Renal pelvis (tissue), 4 donors: ENCODE measurements around the gene CNTNAP5. TPM values are rescaled to one million over a fixed set of nuclear protein-coding genes. Genes with fewer than 3 reads are reported as not detected.

Experiments used
- DNase-seq: peaks from one replicate; pipeline ENCODE4 v3.0.0-alpha.2; 2013
- polyA plus RNA-seq, 3 donors: library from polyadenylated mRNA; unstranded; fragments of 120-200 nt; gene quantifications; one replicate each; pipeline ENCODE4 v1.2.1, GENCODE V29; 2013; ENCODE audit not compliant: insufficient read length in 3 of 3

Gene CNTNAP5
- polyA plus RNA-seq, 3 donors = 0.11 TPM; not detected in 2

DNA sequence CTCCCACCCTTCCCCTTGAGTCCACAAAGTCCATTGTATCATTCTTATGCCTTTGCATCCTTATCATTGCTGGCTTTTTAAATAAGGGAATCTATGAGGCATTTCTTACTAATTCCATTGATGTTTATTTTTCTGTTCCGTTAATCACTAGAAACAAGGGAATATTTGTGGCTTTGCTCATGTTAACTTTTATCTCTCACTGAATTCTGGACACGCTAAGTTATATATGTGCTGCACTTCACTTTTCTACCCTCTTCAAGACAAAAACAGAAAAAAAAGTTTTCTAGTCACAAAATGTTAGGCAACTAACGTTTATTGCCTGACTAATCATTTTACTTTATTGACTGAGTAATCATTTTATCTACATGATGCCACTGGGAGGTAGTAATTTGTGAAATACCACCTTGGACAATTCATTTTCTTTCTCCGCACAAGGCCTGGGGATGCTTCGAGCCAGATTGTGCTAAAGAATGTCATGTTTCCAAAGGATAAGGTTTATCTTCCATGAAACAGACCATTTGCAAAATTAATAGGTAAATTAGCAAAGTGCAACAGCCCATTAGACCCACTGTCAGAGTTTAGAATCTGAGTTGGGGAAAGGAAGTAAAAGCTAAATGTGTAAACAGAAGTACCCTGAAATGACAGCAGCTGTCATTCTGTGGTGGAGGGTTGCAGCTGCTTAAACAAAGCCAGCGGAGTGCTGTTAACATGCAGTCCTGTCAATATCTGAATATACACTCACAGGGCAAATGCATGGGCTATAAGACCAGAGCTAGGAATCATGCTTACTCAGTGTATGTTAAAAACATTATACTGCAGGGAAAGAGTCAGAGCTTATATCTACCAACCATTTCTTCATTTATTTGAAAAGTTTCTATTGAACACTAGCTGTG is 658.7 kb downstream of the CNTNAP5 start:
- no peak for DNase-seq

DNA sequence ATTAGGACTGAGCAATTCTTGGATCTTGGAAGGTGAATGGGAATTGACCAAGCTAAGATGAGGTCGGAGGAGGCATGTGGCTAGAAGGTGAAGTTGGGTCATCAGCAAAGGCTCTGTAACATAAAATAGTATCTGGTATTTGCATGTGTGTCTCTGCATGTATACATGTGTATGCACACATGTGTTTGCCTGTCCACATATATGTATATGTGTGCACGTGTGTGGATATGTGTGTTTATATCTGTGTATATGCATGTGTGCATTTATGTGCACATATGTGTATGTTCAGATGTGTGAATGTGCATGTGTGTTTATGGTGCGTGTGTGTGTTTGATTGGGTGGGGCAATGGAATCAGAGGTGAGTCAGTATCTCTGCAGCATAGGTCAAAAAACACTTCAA is 664.3 kb downstream of the CNTNAP5 start:
- DNase-seq = no peak

DNA sequence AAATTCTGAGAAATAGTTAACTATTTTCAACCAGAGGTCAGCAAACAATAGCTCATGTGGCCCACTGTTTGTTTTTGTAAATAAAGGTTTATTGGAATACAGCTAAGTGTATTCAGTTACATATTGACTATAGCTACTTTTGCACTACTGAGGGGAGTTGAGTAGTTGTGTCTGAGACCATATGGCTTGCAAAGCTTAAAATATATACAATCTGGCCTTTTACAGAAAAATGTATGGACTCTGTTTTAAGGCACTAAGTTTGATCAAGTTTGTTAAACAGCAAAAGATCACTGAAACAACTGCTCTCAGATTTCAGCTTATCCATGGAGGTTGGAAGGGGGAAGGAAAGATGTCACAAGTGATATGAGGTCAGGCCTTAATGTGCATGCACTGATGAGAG is 667.1 kb downstream of the CNTNAP5 start:
- DNase-seq = no peak

DNA sequence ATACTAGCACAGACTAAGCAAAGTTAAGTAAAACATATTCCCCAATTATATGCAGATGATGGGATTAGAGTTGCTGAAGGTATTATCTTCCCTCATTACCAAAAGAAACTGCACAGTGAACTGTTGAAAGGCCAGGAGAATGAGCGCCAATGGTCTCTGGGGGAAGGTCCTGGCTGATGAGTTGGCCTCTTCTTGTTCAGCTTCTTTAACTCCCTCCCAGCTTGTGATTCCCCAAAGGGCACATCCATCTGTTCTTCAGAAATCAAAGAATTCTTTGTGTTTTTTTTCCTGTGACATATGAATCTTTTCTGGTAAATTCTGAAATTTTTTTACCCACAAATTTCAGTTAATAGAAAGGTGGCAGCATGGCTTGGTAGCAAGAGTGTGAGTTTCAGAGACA is 667.6 kb downstream of the CNTNAP5 start:
- no peak for DNase-seq

DNA sequence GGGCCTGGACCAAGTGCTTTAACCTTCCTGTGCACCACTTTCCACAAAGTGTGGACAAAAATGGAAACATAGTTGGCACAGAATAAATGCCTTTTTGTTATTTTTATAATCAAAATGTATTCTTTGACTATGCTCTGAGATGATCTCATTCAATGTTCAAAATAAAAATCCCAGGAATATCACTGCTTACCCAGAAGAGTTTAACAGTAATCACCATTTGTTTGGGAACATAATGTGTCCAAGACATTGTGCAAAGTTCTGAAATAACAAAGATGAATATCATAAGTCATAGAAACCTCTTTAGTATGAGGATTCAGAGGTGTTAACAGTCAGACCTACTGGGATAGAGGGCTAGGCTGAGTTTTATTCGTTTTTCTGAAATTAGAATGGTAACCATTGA is 668.1 kb downstream of the CNTNAP5 start:
- no peak for DNase-seq

DNA sequence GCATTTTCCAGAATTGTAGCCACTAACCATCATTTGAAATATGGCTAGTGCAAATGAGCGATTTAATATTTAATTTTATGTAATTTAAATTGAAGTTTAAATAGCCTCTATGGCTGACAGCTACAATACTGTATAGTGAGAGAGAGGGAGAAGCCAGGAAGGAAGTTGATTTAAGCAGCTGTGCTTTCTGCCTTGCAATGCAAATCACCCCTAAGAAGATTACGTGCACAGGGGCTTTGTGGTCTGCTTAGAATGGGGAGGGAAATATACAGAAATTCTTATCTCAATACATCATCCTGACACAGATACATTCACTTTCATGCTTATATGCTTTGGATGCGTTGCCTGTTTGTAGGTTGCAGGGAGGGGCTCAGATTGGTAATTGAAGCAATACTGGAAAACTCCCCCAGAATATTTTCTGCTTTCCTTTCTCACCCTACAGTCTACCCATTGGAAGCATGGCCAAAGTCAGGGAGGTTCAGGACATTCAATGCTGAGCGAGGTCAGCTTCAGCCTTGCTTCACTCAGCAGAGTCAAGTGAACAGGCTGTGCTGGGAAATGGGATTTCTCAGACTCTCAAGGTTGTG is 674.0 kb downstream of the CNTNAP5 start:
- no peak for DNase-seq

DNA sequence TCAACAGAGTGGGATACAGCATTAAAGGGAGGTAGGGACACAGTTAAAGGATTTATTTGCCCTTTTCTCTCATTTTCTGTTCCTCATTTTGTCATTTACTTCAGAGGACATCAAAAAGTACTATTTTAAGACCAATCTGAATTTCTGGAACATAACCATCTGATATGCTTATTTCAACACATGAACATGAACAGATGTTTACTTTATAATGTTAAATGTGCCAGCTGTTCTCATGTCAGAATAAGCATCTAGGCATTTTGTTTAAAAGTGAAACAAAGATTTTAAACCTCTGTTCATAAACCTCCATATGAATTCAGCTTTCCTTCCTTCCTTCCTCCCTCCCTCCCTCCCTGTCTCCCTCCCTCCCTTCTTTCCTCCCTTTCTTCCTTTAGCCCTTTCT is 677.7 kb downstream of the CNTNAP5 start:
- peak; percentile 30 for DNase-seq

DNA sequence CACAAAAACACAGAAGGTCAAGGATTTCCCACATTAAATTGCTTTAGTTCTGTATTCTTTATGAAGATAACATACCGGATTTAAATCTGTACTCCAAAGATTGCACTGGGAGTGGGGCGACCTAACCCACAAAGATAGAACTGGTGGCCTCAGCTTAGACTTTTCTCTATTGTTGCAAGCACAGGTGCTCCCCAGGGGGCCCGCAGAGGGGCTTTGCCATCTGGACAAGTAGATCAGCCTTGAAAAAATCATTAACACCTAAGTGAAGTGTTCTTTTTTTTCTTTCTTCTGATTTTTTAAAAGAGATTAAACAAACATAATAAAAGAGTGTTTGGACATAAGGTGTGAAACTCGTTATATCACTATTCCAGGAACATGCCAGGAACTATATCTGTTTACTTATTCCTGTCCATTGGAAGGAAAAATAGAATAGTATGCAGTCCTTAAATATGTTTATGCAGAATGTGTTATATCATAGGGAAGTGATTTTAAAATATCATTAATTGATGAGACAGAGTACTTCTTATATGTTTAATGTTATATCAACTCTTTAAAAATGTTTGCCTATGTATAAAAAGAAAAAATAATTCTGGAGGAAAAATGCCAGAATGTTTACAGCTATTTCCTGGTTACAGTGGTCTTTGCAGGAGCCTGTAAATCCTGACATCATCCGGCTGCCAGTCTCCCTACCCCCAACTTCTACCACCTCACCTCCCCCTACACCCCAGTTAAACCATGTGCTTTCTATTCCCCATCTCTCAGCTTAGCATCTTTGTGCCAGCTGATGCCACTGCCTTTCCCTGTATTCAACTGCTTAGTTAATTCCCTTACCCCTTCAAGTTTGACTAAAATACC is 679.2 kb downstream of the CNTNAP5 start:
- peak; percentile 9 for DNase-seq

DNA sequence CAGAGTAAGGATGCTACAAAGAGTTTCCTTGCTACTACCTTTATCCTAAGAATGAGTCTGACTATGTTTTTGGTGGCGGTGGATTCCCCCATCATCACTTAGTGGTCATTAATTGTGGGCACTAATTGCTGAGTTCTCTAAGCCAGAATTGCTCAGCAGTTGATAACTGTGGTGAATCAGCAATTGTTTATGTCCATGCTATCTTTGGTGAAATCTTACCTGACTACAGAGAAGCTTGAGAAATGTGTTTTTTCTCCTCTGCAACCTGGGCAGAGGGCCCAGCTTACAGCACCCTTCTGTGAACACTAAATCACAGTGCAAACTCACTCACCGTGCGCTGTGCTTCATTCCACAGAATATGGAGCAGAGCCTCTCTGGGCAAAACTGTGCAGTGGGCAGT is 683.6 kb downstream of the CNTNAP5 start:
- DNase-seq = no peak

DNA sequence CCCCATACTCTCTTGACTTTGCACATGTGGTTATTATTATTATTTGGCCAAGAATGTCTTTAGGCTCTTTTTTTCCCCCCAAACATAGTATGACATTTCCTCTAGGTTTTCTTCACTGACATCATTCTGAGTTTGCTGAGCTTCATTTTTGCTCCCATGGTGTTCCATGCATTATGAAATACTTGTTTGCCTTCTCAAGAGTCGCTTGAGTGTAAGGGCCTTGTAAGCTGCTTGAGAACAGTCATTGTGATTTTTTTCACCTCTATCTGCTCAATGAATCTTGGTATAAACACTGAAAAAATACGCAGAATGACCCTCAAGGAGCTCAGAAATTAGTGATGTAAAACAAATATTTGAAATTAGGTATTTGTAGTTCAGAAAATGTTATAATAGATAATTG is 688.9 kb downstream of the CNTNAP5 start:
- DNase-seq = no peak

DNA sequence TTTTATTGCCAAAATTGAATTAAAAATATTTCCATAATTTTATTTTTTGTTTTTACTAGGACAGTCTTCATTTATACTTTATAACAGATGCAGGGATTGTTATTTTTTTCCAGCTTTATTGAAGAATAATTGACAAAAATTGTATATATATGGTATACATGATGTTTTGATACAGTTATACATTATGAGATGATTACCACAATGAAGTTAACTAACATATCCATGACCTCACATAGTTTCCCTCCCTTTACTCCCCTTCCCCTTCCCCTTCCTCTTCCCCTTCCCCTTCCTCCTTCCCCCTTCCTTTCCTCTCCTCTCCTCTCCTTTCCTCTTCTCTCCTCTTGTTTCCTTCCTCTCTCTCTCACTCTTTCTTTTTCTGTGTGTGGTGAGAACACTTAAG is 700.1 kb downstream of the CNTNAP5 start:
- DNase-seq = no peak

DNA sequence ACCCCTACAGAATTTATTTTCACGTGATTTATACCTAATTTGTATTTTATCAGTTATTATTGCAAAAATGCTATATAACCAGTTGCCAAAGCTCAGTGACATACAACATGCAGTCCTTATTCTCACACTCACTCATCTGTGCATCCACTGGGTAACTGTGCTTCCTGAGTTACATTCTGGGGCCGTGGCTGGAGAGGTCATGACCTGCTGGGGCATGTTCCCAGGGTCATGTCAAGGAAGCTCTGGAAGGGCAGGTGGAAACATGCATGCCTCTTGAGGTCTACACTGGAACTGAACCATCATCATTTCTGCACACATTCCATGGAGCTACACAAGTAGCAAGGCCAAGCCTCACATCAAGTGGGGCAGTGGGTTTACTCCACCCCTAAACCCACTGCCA is 715.5 kb downstream of the CNTNAP5 start:
- DNase-seq = no peak

DNA sequence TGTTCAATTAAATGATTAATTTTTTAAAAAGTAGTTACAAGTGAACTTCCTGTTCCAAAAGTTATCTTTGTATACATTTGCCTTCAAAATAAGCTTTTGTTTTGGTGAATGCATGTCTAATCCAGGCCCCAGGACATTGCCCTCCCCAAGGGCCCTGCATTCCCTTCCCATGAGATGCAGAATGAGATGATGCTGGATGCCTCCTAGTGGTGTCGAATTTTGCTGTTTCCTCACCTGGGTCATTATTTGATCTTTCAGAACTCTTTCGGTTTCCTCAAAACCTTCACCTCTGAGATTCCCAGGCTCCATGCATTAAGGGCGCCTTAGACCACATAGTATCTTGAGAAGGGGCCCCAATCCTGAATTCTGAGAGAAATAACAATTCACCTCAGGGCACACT is 728.8 kb downstream of the CNTNAP5 start:
- DNase-seq = no peak

DNA sequence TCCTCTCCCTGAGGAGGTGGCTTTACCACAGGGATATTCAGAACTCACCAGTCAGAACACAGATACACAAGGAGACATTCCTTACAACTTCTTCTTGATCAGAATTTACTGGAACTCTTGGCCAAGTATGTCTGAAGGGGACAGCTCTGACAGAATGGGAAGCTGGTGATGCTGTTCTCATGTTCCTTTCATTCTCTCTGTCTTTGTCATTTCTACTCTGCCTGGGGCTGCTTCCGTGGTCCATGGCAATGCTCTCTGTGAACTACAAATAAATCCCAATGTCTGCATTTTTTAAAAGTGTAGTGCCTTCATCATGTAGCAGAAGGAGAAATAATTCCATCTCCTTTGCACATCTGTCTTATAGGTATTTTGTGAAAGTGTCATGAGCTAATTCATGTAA is 730.3 kb downstream of the CNTNAP5 start:
- DNase-seq = no peak

DNA sequence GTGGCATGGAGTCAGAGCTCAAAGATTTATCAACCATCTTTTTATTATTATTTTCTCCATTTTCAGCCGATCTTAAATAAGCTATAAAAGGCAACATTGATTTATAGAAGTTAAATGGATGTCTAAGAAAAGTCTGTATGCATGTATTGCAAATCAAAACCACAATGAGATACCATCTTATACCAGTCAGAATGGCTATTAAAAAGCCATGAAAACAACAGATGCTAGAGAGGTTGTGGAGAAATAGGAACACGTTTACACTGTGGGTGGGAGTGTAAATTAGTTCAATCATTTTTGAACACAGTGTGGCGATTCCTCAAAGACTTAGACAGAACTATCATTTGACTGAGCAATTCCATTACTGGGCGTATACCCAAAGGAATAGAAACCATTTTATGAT is 731.0 kb downstream of the CNTNAP5 start:
- no peak for DNase-seq

DNA sequence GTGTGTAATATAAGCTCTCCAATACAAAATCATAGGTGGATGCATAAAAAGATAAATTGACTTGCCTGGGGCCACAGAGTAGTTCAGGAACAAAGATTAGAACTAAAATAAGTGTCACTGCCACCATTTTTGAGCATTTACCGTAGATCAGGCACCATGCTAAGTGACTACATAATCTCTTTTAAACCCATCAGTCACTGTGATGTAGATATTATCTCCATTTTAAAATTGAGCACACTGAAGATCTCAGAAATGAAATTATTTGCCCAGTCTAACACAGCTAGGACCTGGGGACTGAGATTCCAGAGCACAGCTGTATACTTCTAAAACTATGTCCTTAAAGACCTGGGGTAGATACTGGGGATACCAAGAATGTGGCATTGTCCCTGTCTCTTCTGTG is 737.3 kb downstream of the CNTNAP5 start:
- no peak for DNase-seq

DNA sequence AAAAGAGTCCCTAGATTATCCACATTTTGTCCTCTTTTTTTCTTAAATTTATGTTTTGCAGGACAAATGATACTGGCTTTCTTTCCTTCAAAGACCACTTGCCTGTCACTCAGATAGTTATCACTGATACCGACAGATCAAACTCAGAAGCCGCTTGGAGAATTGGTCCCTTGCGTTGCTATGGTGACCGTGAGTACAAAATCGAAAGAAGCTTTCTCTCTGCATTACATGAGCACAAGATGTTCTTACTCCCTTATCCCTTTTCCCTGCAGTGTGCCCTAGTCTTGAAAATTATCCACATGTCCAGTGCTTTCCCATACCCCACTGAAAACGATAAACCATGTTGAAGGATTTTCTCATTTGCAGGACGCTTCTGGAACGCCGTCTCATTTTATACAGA is 738.5 kb downstream of the CNTNAP5 start:
- no peak for DNase-seq

DNA sequence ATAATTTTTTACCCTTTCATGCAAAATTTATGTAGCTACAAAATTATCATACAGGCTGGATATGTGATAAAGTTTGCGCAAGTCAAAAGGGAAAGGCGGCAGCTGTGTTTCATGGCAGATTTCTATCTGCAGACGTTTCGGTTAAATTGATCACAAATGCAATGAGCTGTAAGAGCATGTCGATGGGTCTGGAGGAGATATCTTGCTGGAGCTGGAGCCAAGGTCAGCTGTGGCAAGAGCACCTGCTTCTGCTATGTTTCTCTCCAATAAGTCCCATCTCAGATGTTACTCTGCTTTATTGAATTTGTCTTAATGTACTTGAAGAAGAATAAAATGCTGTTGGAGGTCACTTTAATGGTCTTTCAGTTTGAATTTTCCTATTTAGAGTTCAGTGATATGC is 749.7 kb downstream of the CNTNAP5 start:
- DNase-seq = no peak

DNA sequence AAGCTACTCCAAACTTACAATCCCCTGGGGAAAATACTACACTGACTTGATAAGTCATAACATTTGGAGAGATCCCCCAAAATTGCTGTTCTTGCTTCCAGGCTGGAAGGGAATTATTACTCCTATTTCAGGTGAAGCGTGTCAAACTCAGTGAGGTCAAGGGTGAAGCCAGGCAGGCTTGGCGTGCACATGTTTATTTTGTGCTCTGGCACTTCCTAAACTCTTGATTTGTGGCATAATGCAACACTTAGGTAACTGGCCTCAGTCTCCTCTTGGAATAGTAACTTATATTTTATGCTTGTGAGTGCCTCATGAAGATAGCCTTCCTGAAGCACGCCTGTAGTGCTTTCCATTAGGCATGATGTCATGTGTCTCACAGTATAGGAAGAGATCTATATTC is 751.2 kb downstream of the CNTNAP5 start:
- no peak for DNase-seq

DNA sequence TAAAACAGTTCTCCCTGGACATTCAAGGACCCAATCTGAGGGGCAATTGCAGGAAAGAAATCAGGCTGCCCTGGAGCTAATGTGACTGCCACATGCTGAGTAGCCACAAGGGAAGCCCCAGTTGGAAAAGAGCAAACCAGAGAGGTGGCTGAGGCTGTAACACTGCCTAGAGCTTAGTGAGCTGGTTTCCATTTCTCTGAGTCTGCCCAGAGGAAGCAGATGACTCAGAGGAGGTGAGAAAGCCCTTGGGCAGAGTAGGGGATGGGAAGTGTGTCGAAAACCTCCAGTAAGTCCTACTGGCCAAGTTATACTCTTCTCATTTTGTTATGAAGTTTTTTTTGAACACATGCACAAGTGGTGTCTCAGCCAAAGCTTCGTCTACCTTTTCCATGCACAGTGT is 753.0 kb downstream of the CNTNAP5 start:
- DNase-seq = no peak

DNA sequence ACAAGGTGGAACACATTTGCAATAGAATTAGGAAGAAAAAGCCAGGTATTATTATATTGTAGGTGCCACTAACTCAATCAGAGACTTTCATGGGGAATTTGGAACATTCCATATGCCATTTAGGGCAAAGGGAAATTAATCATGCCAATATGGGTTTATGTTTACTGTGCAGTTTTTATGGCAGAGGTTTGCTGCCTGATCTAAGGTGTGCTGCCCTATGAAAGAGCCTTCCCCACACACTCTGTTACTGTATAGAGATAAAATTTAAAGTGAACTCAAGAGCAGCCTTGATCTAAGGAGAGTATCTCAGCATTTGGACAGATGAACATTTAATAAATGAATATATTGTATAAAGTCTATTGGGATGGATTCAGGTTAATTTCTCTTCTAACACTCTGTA is 771.6 kb downstream of the CNTNAP5 start:
- DNase-seq = no peak

DNA sequence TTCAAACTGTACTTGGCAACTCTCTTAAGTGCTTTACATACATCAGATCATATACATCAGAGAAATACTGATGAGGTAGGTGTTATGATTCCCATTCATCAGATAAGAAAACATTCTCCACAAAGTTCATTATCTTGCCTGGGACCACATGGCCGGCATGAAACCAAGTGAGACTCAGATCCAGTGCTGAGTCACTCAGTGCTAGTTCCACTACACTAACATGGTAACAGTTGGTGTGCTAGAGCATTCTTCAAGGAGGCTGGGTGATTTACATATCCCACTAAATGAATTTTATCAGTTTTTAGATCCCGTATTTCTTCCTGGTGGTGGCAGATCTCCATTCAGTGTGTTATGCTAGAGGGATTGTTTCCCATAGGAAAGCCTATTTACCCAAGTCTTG is 772.0 kb downstream of the CNTNAP5 start:
- no peak for DNase-seq

DNA sequence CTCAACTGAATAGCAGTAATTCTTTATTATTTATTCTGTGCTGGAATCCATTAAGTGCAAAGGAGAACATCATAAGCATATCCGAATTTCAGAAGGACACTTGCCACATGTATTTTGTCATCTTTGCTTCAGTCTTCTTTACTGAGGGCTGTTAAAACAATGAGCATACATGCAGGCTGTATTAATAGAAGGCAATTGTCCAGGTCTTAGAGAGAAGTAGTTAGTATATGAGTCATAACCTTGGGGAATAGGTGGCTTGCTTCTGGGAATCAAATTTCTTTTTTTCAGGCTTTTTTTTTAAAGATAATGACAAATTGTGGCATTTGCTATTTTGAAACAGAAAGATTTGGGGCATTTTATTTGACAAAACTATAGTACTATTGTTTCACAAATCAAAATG is 773.5 kb downstream of the CNTNAP5 start:
- DNase-seq = no peak
